ENCODE data around the gene TSPAN9.

GRCh38 chr12:3279415-3279780 lies 202.2 kb downstream of the TSPAN9 start:
- TF ChIP-seq POLR2A (IDR thresholded peaks at IDR 0.05; ENCODE audit: extremely low read depth, insufficient read length) = no peak
- no peak for TF ChIP-seq CTCF (IDR thresholded peaks at IDR 0.05; ENCODE audit: low read depth, low read length)

All from NB4 (cell line).